Cardiac muscle cell (in vitro differentiated cells and primary cell): ENCODE results near the gene DGKD. TPM values are rescaled to one million over a fixed set of nuclear protein-coding genes. Genes with fewer than 3 reads are reported as not detected.

Experiments
- DNase-seq, 2 donors: peaks; one replicate each; pipeline versions ENCODE4 v3.0.0 to v3.0.0-alpha.2; 2010 to 2017; ENCODE audit warnings: low read depth in 1 of 2, low spot score in 1 of 2
- H3K27ac ChIP-seq: fragments of 200-600 bp; sonication (generic); 2 replicates; pipeline ENCODE4 v1.5.1; 2016
- H3K27me3 ChIP-seq: fragments of 200-600 bp; sonication (generic); 2 replicates; pipeline ENCODE4 v1.6.0; 2016; ENCODE audit warnings: control low read depth
- H3K36me3 ChIP-seq: fragments of 200-600 bp; sonication (generic); 2 replicates; pipeline ENCODE4 v1.5.1; 2016; ENCODE audit warnings: control low read depth
- H3K4me1 ChIP-seq: fragments of 200-600 bp; sonication (generic); 2 replicates; pipeline ENCODE4 v1.8.1; 2017; ENCODE audit warnings: low read depth, mild to moderate bottlenecking, mixed run types
- H3K4me3 ChIP-seq: fragments of 200-600 bp; sonication (generic); 2 replicates; pipeline ENCODE4 v1.5.1; 2016; ENCODE audit warnings: mild to moderate bottlenecking
- H3K9me3 ChIP-seq: fragments of 200-600 bp; sonication (generic); 2 replicates; pipeline ENCODE4 v1.5.1; 2017; ENCODE audit warnings: low read depth, mild to moderate bottlenecking, control low read depth
- polyA plus RNA-seq: library from polyadenylated mRNA; unstranded; fragments of >200 nt; fragmentation: Nextera tagmentation; extraction: Ambion mirVana; gene quantifications from 2 replicates; pipeline ENCODE4 v1.2.1, GENCODE V29; 2016
- total RNA-seq: library from RNA; depleted of rRNA; stranded (reverse); fragments of >200 nt; gene quantifications from 2 replicates; pipeline ENCODE4 v1.2.3, GENCODE V29; 2016
- TF ChIP-seq, protein P1 (sequence below): IDR thresholded peaks from 2 replicates; pipeline ENCODE4 v1.5.1; 2012; ENCODE audit warnings: low read depth, mild to moderate bottlenecking, low read length

The DGKD gene
- total and polyA plus RNA-seq, 2 experiments from 2014 or later, result 21.0 to 40.0 TPM

DNA sequence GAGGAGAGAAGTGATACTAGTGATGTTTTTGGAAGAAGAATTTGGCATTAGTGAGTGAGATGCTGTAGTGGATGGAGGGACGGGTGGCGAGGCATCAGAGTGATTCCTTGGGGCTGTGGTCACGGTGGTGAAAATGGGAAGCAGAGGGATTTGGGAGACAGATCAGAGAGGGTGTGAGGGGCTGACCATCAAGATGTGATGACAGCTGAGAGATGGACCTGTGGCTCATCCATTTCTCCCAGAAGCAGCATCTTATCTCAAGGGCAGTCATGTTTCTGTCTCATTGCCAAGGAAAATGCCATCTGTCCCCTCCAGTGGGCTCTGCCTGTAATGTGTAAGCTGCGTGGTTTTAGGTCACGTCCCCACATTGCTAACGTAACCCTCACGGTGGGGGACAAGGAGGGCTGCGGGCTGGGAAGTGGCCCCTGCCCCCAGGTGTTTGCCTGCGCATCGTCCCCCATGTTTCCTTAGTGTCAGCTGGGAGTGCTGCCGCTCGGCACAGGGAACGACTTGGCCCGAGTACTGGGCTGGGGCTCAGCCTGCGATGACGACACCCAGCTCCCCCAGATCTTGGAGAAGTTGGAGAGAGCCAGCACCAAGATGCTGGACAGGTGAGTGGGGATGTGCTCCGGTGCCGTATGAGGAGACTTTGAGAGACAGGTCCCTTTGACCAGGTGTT lies 91.0 kb downstream of the DGKD start:
- Histone ChIP-seq H3K9me3 (no peaks in the 10 kb centered on the region), H3K27me3 (no peaks in the 10 kb centered on the region), H3K4me3 (no peak overlapping the region), H3K27ac (no peak overlapping the region), H3K4me1 (no peaks in the 10 kb centered on the region), H3K36me3 (peaks cover 8% of the 10 kb centered on the region)
- TF ChIP-seq, protein P1, sequence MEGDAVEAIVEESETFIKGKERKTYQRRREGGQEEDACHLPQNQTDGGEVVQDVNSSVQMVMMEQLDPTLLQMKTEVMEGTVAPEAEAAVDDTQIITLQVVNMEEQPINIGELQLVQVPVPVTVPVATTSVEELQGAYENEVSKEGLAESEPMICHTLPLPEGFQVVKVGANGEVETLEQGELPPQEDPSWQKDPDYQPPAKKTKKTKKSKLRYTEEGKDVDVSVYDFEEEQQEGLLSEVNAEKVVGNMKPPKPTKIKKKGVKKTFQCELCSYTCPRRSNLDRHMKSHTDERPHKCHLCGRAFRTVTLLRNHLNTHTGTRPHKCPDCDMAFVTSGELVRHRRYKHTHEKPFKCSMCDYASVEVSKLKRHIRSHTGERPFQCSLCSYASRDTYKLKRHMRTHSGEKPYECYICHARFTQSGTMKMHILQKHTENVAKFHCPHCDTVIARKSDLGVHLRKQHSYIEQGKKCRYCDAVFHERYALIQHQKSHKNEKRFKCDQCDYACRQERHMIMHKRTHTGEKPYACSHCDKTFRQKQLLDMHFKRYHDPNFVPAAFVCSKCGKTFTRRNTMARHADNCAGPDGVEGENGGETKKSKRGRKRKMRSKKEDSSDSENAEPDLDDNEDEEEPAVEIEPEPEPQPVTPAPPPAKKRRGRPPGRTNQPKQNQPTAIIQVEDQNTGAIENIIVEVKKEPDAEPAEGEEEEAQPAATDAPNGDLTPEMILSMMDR, result no peak
- DNase-seq, result no peak

DNA sequence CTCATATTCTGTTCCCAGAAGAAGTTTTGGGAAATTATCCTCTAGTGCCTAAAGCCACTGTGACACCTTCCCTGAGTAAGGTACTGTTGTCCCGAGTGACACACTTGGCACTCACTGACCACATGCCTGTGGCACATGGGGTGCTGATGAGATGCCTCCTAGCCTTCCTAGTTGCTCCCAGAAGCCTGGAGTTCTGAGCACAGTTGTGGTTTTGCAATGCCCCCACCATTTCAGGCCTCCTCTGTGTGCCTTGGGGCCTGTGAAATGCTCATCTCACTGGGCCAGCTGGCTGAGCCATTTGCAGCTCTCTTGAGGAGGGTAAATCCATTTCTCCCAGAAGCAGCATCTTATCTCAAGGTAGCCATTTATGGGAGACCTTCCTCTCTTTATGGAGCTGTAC lies 91.8 kb downstream of the DGKD start:
- TF ChIP-seq, protein P1, result no peak
- Histone ChIP-seq H3K36me3 (peaks cover 12% of the 10 kb centered on the region), H3K4me3 (no peak overlapping the region), H3K27ac (no peak overlapping the region), H3K27me3 (no peaks in the 10 kb centered on the region), H3K4me1 (no peaks in the 10 kb centered on the region), H3K9me3 (no peaks in the 10 kb centered on the region)
- no peak for DNase-seq

DNA sequence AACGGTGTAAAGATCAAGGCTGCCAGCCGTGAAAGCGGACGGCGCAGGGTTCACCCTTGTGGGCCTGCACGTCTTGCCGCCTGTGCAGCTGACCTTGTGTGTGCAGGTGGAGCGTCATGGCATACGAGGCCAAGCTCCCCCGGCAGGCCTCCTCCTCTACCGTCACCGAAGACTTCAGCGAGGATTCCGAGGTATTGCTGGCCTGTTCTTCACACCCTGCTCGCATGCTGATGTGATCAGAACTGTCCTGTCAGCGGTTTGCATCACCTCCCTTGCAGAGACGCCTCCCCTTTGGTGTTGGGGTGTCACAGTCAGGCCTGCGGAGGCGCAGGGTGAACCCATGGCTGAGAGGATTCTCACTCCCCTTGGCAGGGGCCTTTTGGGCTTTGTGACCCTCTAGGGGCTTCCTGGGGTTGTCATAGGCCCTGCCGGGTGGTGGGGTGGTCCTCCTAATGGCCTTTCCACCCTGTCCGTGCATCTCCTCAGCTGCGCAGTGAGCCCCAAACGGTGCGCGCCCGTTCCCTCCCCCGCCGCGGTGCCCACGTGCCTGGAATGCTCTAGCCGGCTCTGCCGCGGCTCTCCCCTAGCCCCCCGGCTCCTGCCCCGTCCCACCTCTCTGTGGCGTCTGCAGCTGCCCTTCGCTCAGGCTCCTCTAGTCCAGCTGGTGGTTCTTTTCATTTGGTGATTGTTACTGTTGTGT lies 92.5 kb downstream of the DGKD start:
- no peak overlapping the region for H3K27ac ChIP-seq
- peaks cover 12% of the 10 kb centered on the region for H3K36me3 ChIP-seq
- TF ChIP-seq, protein P1, result no peak
- H3K4me1 ChIP-seq, result no peaks in the 10 kb centered on the region
- no peaks in the 10 kb centered on the region for H3K27me3 ChIP-seq
- DNase-seq, result no peak
- no peaks in the 10 kb centered on the region for H3K9me3 ChIP-seq
- H3K4me3 ChIP-seq, result no peak overlapping the region

DNA sequence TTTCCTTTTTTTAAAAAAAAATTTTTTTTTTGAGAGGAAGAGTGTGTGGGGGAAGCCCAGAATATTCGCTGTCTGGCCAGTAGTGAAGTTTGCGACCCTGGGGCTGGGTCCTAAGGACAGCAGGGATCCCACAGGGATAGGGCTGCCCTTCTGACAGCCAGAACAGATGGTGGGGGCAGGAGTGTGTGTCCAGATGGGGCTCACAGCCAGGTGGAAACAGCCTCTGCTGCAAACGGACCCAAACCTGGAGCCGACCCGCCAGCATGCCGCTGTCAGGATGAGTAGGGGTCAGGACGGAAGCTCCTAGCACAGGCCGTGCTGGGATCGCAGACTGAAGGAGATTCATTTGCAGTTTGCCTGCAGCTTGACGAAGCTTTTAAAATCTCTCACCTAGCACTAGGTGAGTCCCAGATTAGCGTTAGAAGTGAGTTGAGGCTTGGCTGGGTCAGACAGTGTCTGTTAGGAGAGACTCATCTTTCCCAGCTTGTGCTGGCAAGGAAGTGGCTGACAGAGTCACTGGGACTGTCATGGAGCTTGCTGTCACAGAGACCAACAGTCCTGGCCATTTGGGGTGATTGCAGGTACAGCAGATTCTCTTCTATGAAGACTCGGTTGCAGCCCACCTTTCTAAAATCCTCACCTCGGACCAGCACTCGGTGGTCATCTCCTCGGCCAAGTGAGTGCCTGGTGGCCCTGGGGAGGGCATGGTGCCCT lies 93.4 kb downstream of the DGKD start:
- H3K36me3 ChIP-seq, result peaks cover 15% of the 10 kb centered on the region
- no peak overlapping the region for H3K4me3 ChIP-seq
- H3K4me1 ChIP-seq, result no peaks in the 10 kb centered on the region
- no peak for DNase-seq
- H3K27me3 ChIP-seq, result no peaks in the 10 kb centered on the region
- H3K9me3 ChIP-seq, result no peaks in the 10 kb centered on the region
- no peak overlapping the region for H3K27ac ChIP-seq
- TF ChIP-seq, protein P1, result no peak

DNA sequence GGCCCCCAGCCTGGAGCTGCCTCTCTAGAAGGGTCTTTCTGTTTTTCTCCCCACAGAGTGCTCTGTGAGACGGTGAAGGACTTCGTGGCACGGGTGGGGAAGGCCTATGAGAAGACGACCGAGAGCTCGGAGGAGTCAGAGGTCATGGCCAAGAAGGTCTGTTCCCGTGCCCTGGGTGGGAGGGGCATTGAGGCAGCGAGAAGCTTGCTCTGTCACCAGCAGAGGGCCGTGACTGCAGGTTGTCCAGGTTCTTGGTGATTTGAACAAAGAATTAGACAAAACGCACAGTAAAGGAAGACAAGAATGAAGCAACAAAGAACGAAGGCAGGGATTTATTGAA lies 93.9 kb downstream of the DGKD start:
- peak; percentile 10 to 26 for DNase-seq
- Histone ChIP-seq H3K9me3 (no peaks in the 10 kb centered on the region), H3K36me3 (peaks cover 16% of the 10 kb centered on the region)

More for the DNA sequence above, 93.9 kb downstream of the DGKD start:
- no peaks in the 10 kb centered on the region for H3K27me3 ChIP-seq
- H3K4me3 ChIP-seq, result no peak overlapping the region
- H3K4me1 ChIP-seq, result no peaks in the 10 kb centered on the region
- TF ChIP-seq, protein P1, result peak; percentile 23
- H3K27ac ChIP-seq, result no peak overlapping the region
